ENCODE results near the gene EAF1. TPM values are rescaled to one million over a fixed set of nuclear protein-coding genes. Genes with fewer than 3 reads are reported as not detected.

Gene EAF1
- total RNA-seq, 2 experiments from 2014 or later, result 21.6 to 23.8 TPM

GRCh38 chr3:15490158-15490557 is 62.8 kb downstream of the EAF1 start:
- Histone ChIP-seq H4K20me1 (ENCODE audit: insufficient read depth, low read length) (no peaks in the 10 kb centered on the region), H3K4me1 (ENCODE audit: insufficient read depth, low read length, poor library complexity, severe bottlenecking) (no peaks in the 10 kb centered on the region), H3K79me2 (ENCODE audit: insufficient read depth, low read depth, low read length) (no peaks in the 10 kb centered on the region), H3K4me3 (ENCODE audit: low read depth, low read length, poor library complexity, severe bottlenecking) (no peak overlapping the region), H3K36me3 (ENCODE audit: insufficient read depth, low read length) (no peaks in the 10 kb centered on the region), H3K9me3 (ENCODE audit: low read length) (no peaks in the 10 kb centered on the region), H3K9me2 (ENCODE audit: insufficient read depth, low read length) (no peaks in the 10 kb centered on the region), H3K4me2 (ENCODE audit: low read length) (no peak overlapping the region), H3K27ac (ENCODE audit: low read depth, low read length, poor library complexity, severe bottlenecking) (no peak overlapping the region), H2AFZ (ENCODE audit: low read length) (no peak overlapping the region)
- no peak for TF ChIP-seq EZH2phosphoT487 (IDR thresholded peaks at IDR 0.05; ENCODE audit: borderline replicate concordance, low read depth, low read length)
- TF ChIP-seq CTCF (conservative IDR thresholded peaks at IDR 0.05; ENCODE audit: low read length), result no peak
- DNase-seq (ENCODE audit: low spot score), result no peak
- CTCF ChIA-PET (ENCODE audit: unreplicated experiment), result no interaction called here
- POLR2A ChIA-PET, result no interaction called here
- intact Hi-C loops (cut with micrococcal nuclease; ENCODE audit: unreplicated experiment), result no loop called here
- no TSS peak for BruUV-seq (replicated peaks)

- H3K79me2 ChIP-seq (ENCODE audit: insufficient read depth, low read depth, low read length), result no peaks in the 10 kb centered on the region
- H3K36me3 ChIP-seq (ENCODE audit: insufficient read depth, low read length), result no peaks in the 10 kb centered on the region
- intact Hi-C loops (cut with micrococcal nuclease; ENCODE audit: unreplicated experiment), result no loop called here
- no peak for DNase-seq (ENCODE audit: low spot score)
- no TSS peak for BruUV-seq (replicated peaks)
- ChIA-PET CTCF (ENCODE audit: unreplicated experiment) (no interaction called here), POLR2A (no interaction called here)
- no peak overlapping the region for H3K4me2 ChIP-seq (ENCODE audit: low read length)
- H3K9me2 ChIP-seq (ENCODE audit: insufficient read depth, low read length), result no peaks in the 10 kb centered on the region
- no peaks in the 10 kb centered on the region for H3K4me1 ChIP-seq (ENCODE audit: insufficient read depth, low read length, poor library complexity, severe bottlenecking)
- H3K4me3 ChIP-seq (ENCODE audit: low read depth, low read length, poor library complexity, severe bottlenecking), result no peak overlapping the region
- no peaks in the 10 kb centered on the region for H4K20me1 ChIP-seq (ENCODE audit: insufficient read depth, low read length)
- H3K9me3 ChIP-seq (ENCODE audit: low read length), result no peaks in the 10 kb centered on the region
- no peak overlapping the region for H3K27ac ChIP-seq (ENCODE audit: low read depth, low read length, poor library complexity, severe bottlenecking)
- no peak overlapping the region for H2AFZ ChIP-seq (ENCODE audit: low read length)
- no peak for TF ChIP-seq EZH2phosphoT487 (IDR thresholded peaks at IDR 0.05; ENCODE audit: borderline replicate concordance, low read depth, low read length)
- no peak for TF ChIP-seq CTCF (conservative IDR thresholded peaks at IDR 0.05; ENCODE audit: low read length)
Measured at GRCh38 chr3:15491143-15491542, 63.7 kb downstream of the EAF1 start.

Small RNAs within 50 kb of the gene (small RNA-seq; reads per million reads assigned to genes)
- not detected for gene RNU6-1024P

Other genes starting within 250 kb of the EAF1 start
- 20.5 and 33.4 TPM in 2 replicates for gene CAPN7, start 221.4 kb upstream of the EAF1 start, total RNA-seq (2014; rRNA removed; shearing (Covaris generic))
- gene CAPN7, start 221.4 kb upstream of the EAF1 start, total RNA-seq (2022), result 41.5 and 44.9 TPM in 2 replicates
- 15.1 and 15.7 TPM in 2 replicates for gene SH3BP5, start 95.0 kb upstream of the EAF1 start, total RNA-seq (2014; rRNA removed; shearing (Covaris generic))
- 24.8 and 31.3 TPM in 2 replicates for gene SH3BP5, start 95.0 kb upstream of the EAF1 start, total RNA-seq (2022)
- 12.7 and 24.3 TPM in 2 replicates for gene METTL6, start 54 bp upstream of the EAF1 start, total RNA-seq (2014; rRNA removed; shearing (Covaris generic))
- gene METTL6, start 54 bp upstream of the EAF1 start, total RNA-seq (2022), result 23.5 and 28.4 TPM in 2 replicates
- 1.4 and 1.5 TPM in 2 replicates for gene COLQ, start 94.1 kb downstream of the EAF1 start, total RNA-seq (2014; rRNA removed; shearing (Covaris generic))
- 0.28 and 0.42 TPM in 2 replicates for gene COLQ, start 94.1 kb downstream of the EAF1 start, total RNA-seq (2022)
- gene HACL1, start 174.0 kb downstream of the EAF1 start, total RNA-seq (2014; rRNA removed; shearing (Covaris generic)), result 13.9 and 25.5 TPM in 2 replicates
- 22.0 and 29.1 TPM in 2 replicates for gene HACL1, start 174.0 kb downstream of the EAF1 start, total RNA-seq (2022)
- 4.7 and 6.0 TPM in 2 replicates for gene BTD, start 174.1 kb downstream of the EAF1 start, total RNA-seq (2014; rRNA removed; shearing (Covaris generic))
- gene BTD, start 174.1 kb downstream of the EAF1 start, total RNA-seq (2022), result 4.2 and 4.8 TPM in 2 replicates

Measured in OCI-LY7 (cell line).